GM18505 (cell line): ENCODE measurements around the gene TMEM120B.
"Not testable (repeated sequence)": the region's sequence is repeated elsewhere in the genome, so short reads cannot be mapped to it uniquely, and the experiment has no call there.

Experiments used
- ATAC-seq: cut with Tn5 transposase; IDR thresholded peaks from one replicate; pipeline ENCODE4 v1.9.1; 2021; ENCODE audit not compliant: unreplicated experiment
- POLR2A ChIP-seq: IDR thresholded peaks from 4 replicates; pipeline ENCODE4 v1.6.1; 2011; ENCODE audit warnings: borderline replicate concordance; ENCODE audit not compliant: insufficient read depth, insufficient read length; ENCODE audit errors: extremely low read depth

Gene TMEM120B

DNA sequence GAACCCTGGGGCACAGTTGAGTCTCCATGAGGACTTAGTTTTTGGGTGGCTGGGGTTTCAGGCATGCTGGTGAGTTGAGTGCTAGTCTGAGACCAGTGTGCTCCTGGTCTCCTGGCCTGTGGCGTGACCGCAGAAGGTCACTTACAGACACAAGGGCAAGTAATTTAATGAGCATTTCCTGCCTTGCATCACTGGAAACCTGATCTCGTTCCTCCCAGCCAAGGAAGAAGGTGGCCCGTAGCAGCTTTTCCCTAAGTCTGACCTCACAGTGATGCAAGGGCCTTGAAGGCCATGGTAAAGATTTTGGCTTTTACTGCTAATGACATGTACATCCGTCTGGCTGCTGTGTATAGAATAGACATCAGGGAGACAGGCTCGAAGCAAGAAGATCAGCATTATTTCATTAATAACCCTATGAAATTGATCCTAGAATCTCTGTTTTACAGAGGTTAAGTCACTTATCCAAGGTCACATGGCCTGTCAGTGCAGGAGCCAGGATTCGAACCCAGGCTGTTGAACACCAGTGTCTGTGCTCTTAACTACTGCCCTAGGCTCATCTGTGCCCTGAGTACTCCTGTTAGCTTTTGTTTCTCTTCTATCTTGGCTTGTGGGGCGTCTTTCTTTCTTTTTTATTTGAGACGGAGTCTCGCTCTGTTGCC, 4.6 kb downstream of the TMEM120B start:
- no peak for TF ChIP-seq POLR2A
- no peak for ATAC-seq

DNA sequence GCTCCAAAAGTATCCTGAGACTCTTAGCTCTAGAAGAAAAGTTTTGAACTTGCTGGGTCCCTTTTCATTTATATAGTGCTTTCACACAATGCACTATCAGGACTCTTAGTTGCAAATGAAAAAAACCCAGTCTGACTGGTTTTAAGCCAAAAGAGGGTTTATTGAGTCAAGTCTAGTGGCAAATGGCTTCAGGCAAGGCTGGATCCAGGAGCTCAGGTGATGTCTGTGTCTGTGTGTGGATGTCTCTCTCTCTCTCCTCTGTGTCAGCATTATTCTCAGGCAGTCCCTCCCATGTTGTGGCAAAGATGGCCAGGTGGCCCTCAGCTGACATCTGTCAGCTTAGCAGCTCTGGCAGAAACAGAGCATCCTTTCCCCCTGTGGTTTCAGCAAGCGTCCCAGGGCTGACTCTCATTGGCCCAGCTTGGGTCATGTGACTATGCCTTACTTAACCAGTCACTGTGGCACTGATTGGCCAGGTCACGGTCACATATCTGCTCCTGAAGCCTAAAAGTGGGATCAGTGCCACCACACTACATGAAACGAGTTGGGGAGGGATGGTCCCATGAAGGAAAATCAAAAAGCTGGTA, 6.2 kb downstream of the TMEM120B start:
- TF ChIP-seq POLR2A: no peak
- no peak for ATAC-seq

DNA sequence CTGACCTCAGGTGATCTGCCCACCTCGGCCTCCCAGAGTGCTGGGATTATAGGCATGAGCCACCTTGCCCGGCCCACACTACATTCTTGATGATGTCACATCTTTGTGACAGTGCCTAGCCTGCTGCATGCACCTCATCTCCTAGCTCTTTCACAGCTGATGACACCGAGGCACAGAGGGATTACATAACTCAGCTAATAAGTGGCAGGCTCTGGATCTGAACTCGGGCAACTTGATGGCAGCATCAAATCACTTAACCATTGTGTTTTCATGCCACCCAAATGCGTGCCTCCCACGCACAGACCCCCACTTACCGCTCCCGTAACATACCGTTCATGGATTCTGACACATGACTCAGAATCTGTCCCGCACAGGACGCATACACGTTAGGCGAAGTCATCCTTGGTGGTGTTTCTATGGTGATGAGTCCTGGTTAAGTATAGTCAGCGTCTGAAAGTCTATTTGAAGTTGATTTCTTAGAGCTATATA, 7.4 kb downstream of the TMEM120B start:
- no peak for TF ChIP-seq POLR2A
- no peak for ATAC-seq

DNA sequence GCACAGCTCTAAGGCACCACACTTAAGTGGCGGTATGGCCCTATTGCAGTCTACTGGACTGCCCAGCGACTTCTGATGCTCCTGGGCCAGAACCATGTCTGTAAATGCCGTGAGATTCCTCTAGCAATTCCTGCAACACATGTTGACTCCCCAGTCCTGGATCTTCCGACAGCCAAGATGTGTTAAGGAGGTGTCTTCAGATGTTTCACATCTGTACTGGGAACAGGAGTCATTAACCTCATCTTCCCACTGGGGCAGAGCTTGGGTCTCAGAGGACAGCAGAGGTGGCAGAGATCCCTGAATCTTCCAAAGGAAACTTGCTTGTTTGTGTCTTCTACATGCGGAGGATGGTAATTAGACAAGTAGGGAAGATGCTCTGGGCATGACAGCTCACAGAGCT, 8.2 kb downstream of the TMEM120B start:
- TF ChIP-seq POLR2A: no peak
- no peak for ATAC-seq

DNA sequence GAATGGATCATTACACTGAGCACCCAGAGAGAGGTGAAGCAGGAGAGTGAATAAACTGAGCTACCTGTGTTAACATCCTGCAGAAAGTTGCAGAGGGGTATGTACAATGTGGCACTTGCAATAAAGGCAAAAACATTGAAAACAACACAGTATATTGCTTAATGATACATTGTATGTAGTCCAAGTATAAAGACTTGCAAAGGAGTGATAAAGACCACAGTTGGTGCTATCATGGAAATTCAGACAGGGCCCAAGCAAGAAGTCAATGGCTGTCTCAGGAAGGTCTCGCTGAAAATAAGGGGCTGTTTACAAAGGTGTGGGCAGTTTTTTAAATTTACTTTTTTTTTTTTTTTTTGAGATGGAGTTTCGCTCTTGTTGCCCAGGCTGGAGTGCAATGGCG, 10.0 kb downstream of the TMEM120B start:
- TF ChIP-seq POLR2A: no peak
- no peak for ATAC-seq

DNA sequence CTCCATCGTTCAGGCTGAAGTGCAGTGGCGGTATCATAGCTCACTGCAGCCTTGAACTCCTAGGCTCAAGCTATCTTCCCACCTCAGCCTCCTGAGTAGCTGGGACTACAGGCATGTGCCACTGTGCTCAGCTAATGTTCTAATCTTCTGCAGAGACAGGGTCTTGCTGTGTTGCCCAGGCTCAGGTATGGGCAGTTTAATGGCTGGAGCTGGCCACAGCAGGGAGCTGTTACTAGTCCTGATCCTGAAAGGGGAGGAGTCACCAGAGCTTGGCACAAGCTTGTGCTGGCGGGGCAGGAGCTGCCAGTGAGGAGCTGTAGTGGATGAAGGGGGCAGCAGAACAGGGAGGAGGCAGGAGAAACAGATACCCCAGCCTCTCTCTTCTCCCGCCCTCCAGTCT, 10.6 kb downstream of the TMEM120B start:
- TF ChIP-seq POLR2A: no peak
- ATAC-seq: no peak

DNA sequence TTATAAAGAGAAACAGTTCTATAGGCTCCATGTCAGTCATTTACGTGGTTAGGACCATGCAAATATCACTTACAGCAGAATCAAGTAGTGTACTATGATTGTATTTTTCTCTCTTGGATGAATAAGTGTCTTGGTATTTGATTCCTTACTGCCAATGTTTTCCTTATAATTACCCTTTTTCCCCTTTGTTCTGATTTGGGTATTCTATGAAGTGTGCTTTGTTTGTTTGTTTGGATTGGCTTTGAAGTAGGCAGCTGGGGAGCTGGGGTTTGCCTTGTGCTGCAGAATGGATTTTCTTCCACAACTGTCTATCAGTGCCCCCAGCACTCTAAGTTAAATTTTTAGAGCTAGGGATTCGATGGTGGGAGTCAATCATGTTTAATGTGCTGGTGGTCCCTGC, 12.4 kb downstream of the TMEM120B start:
- no peak for ATAC-seq
- TF ChIP-seq POLR2A: no peak

DNA sequence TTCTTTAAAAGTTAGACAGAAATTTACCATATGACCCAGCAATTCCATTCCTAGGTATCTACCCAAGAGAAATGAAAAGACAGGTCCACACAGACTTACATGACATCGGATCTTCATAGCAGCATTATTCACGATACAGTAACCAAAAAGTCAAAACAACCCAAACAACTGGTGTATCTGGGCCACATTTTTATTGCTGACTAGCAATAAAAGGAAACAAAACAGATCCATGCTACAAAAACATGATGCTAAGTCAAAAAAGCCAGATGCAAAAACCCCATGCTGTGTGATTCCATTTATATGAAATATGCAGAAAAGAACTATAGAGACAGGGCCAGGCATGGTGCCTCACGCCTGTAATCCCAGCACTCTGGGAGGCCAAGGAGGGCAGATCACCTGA, 12.9 kb downstream of the TMEM120B start:
- TF ChIP-seq POLR2A: no peak
- ATAC-seq: no peak

DNA sequence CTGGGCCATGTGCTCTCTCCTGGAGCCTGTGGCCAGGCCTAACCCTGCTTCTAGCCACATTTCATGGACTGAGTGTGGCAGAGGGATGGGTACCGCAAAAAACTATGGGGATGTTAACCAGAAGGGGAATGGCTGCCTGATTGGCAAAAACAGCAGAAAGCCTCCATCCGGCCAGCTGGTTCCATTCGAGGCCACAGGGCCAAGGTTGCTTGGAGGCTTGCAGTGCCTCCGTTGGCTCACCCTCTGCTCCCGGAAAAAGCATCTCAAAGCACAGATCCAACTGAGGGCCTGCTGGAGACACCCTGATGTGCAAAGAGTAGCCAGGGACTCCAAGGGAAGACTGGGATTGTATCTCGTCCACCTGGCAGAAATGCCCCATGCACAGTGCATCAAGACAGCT, 16.5 kb downstream of the TMEM120B start:
- no peak for TF ChIP-seq POLR2A
- ATAC-seq: no peak

DNA sequence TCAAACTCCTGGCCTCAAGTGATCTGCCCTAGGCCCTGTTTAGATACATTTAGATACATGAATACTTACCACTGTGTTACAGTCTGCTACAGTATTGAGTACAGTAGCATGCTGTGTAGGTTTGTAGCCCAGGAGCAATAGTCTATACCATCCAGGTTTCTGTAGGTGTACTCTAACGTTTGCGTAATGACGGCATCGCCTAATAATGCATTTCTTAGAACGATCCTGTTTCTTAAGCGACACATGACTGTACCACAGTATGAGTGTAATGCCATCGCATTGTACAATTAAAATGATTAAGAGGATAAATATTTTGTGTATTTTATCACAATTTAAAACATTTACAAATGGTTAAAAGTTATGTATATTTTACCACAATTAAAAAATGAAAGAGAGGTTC, 18.9 kb downstream of the TMEM120B start:
- TF ChIP-seq POLR2A: no peak
- no peak for ATAC-seq

DNA sequence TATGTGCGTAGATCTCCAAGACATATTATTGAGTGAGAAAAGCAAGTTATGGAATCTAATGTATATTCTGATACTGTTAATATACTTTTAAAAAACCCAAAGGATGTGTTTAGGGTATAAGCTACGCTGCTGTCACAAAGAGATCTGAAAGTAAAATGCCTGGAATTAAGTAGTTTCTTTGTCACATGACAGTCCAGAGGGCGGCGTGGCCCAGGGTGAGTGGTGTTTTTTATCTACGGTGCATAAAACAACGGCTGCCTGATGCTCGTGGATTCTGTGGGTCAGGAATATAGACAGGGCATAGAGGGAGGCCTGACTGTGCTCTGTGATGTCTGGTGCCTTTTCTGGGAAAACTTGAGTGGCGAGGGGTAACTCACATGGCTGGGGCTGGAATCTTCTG, 21.3 kb downstream of the TMEM120B start:
- no peak for ATAC-seq
- no peak for TF ChIP-seq POLR2A

DNA sequence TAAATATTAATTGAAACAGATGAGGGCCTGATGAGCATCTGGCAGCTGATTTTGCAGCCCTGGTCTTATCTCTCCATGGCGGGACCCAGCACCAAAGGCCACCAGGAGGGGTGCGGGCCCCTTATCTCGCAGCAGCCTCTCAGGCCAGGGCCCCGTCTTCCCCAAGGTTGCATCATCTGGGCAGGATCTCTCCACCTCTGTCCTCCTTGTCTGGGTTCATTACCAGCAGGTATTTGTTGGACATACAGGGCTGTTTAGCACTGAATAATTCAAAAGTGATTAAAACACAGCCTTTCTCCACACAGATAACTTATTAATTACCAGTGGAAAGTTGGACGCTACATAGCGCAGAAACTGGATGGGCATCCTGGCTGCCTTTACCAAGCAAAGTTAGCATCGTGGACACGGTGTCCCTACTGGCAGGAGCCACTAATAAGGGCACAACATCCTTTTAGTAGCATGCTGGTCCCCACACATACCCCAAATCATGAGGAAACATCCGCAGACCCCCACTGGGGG, 25.8 kb downstream of the TMEM120B start:
- no peak for ATAC-seq
- no peak for TF ChIP-seq POLR2A

DNA sequence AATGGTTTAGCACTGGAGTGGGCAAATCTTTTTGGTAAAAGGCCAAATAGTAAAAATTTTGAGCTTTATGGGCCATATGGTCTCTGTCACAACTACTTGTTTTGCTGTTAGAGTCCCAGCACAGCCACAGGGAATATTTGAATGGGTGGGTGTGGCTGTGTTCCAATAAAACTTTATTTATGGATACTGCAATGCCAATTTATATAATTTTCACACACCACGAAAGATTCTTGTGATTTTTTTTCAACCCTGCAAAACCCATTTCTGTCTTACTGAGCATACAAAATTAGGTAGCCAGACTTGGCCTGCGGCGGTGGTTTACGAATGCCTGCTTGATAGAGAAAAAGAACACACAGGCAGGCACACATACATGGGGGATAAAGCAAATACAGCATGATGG, 28.3 kb downstream of the TMEM120B start:
- TF ChIP-seq POLR2A: no peak
- no peak for ATAC-seq

DNA sequence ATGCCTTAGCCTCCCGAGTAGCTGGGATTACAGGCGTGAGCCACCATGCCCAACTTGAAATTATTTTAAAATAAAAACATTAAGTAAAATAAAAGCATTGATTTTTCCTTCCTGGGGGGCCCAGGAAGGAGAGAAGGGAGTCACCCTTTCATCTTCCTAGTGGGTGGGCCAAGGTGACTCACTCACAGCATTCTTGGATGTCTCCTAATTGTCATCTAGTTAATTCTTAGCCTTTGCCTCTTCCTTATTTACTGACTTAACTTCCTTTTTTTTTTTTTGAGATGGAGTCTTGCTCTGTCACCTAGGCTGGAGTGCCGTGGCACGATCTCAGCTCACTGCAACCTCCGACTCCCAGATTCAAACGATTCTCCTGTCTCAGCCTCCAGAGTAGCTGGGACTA, 29.2 kb downstream of the TMEM120B start:
- no peak for ATAC-seq
- no peak for TF ChIP-seq POLR2A

DNA sequence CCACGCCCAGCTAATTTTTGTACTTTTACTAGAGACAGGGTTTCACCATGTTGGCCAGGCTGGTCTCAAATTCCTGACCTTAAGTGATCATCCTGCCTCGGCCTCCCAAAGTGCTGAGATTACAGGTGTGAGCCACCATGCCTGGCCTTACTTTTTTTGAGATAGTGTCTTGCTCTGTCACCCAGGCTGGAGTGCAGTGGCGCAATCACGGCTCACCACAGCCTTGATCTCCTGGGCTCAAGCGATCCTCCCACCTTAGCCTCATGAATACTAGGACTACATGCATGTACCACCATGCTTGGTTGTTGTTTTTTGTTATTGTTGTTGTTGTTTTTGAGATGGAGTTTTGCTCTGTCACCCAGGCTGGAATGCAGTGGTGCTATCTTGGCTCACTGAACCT, 33.0 kb downstream of the TMEM120B start:
- not testable (repeated sequence) for ATAC-seq
